H9 (cell line): ENCODE data around the gene BTBD19. TPM values are rescaled to one million over a fixed set of nuclear protein-coding genes. Genes with fewer than 3 reads are reported as not detected.

ENCODE experiments used
- DNase-seq: peaks from one replicate; pipeline ENCODE4 v3.0.0-alpha.2; 2017
- H2AFZ ChIP-seq: one replicate; pipeline ENCODE4 v1.6.1; 2013; ENCODE audit warnings: mild to moderate bottlenecking, low read length, control low read depth, moderate library complexity
- H2AK5ac ChIP-seq: 2 replicates; pipeline ENCODE4 v1.6.1; 2013; ENCODE audit warnings: low read length, control low read depth, mixed read lengths; ENCODE audit not compliant: insufficient read length
- H2BK120ac ChIP-seq: one replicate; pipeline ENCODE4 v1.6.1; 2013; ENCODE audit warnings: low read depth, mild to moderate bottlenecking, low read length, control low read depth, inconsistent platforms; ENCODE audit not compliant: poor library complexity, severe bottlenecking
- H2BK12ac ChIP-seq: 2 replicates; pipeline ENCODE4 v1.6.1; 2013; ENCODE audit warnings: low read length, control low read depth, mixed read lengths, low read depth; ENCODE audit not compliant: insufficient read length
- H2BK15ac ChIP-seq: 2 replicates; pipeline ENCODE4 v1.6.1; 2013; ENCODE audit warnings: low read depth, low read length, control low read depth
- H2BK20ac ChIP-seq: one replicate; pipeline ENCODE4 v1.6.1; 2013; ENCODE audit warnings: low read depth, mild to moderate bottlenecking, low read length, control low read depth, inconsistent platforms; ENCODE audit not compliant: poor library complexity, severe bottlenecking
- H2BK5ac ChIP-seq: 2 replicates; pipeline ENCODE4 v1.6.1; 2013; ENCODE audit warnings: low read length, control low read depth, mixed read lengths; ENCODE audit not compliant: insufficient read length
- H3K14ac ChIP-seq: 2 replicates; pipeline ENCODE4 v1.6.1; 2013; ENCODE audit warnings: low read length, control low read depth; ENCODE audit not compliant: insufficient read depth
- H3K18ac ChIP-seq: 2 replicates; pipeline ENCODE4 v1.6.1; 2013; ENCODE audit warnings: low read depth, mild to moderate bottlenecking, mixed read lengths, low read length, control low read depth; ENCODE audit not compliant: insufficient read length
- H3K23ac ChIP-seq: 2 replicates; pipeline ENCODE4 v1.6.1; 2013; ENCODE audit warnings: low read length, control low read depth, mixed read lengths, low read depth; ENCODE audit not compliant: insufficient read length
- H3K23me2 ChIP-seq: 2 replicates; pipeline ENCODE4 v1.6.1; 2013; ENCODE audit warnings: low read depth, mild to moderate bottlenecking, mixed read lengths, low read length, control low read depth; ENCODE audit not compliant: insufficient read length, poor library complexity, severe bottlenecking
- H3K27ac ChIP-seq: 2 replicates; pipeline ENCODE4 v1.5.1; 2013; ENCODE audit warnings: low read length, control low read depth, mixed read lengths, low read depth; ENCODE audit not compliant: insufficient read length
- H3K27me3 ChIP-seq: 2 replicates; pipeline ENCODE4 v1.6.1; 2013; ENCODE audit warnings: low read length, control low read depth, inconsistent platforms; ENCODE audit not compliant: insufficient read depth
- H3K4ac ChIP-seq: 2 replicates; pipeline ENCODE4 v1.6.1; 2013; ENCODE audit warnings: low read depth, mild to moderate bottlenecking, control low read depth, inconsistent platforms, low read length, moderate library complexity
- H3K4me1 ChIP-seq: 2 replicates; pipeline ENCODE4 v1.6.1; 2013; ENCODE audit warnings: low read length, control low read depth, inconsistent platforms; ENCODE audit not compliant: insufficient read depth
- H3K4me2 ChIP-seq: 2 replicates; pipeline ENCODE4 v1.6.1; 2013; ENCODE audit warnings: low read length, control low read depth, mixed read lengths; ENCODE audit not compliant: insufficient read length, insufficient read depth
- H3K56ac ChIP-seq: 2 replicates; pipeline ENCODE4 v1.6.1; 2013; ENCODE audit warnings: low read depth, mild to moderate bottlenecking, mixed read lengths, low read length, control low read depth; ENCODE audit not compliant: insufficient read length
- H3K79me1 ChIP-seq: 2 replicates; pipeline ENCODE4 v1.6.1; 2013; ENCODE audit warnings: low read depth, mild to moderate bottlenecking, moderate library complexity, low read length, control low read depth, inconsistent platforms; ENCODE audit not compliant: insufficient read depth, poor library complexity, severe bottlenecking
- H3K79me2 ChIP-seq: 2 replicates; pipeline ENCODE4 v1.6.1; 2013; ENCODE audit warnings: low read length, control low read depth, inconsistent platforms; ENCODE audit not compliant: insufficient read depth
- H3K9ac ChIP-seq: 2 replicates; pipeline ENCODE4 v1.6.1; 2013; ENCODE audit warnings: low read length, control low read depth, mixed read lengths; ENCODE audit not compliant: insufficient read length; ENCODE audit errors: extremely low read depth
- H3K9me3 ChIP-seq: one replicate; pipeline ENCODE4 v1.6.1; 2013; ENCODE audit warnings: low read depth, low read length, inconsistent platforms; ENCODE audit not compliant: control insufficient read depth
- H3T11ph ChIP-seq: one replicate; pipeline ENCODE4 v1.6.1; 2013; ENCODE audit warnings: mild to moderate bottlenecking, low read length, control low read depth, inconsistent platforms
- H4K20me1 ChIP-seq: one replicate; pipeline ENCODE4 v1.6.1; 2013; ENCODE audit not compliant: control insufficient read depth, insufficient read length, insufficient read depth
- H4K5ac ChIP-seq: 2 replicates; pipeline ENCODE4 v1.6.1; 2013; ENCODE audit warnings: low read depth, mild to moderate bottlenecking, mixed read lengths, low read length, control low read depth; ENCODE audit not compliant: insufficient read length
- H4K8ac ChIP-seq: replicated peaks from 2 replicates; pipeline ENCODE4 v1.6.1; 2013; ENCODE audit warnings: low read length, control low read depth, mixed read lengths, low read depth; ENCODE audit not compliant: insufficient read length
- H4K91ac ChIP-seq: 2 replicates; pipeline ENCODE4 v1.6.1; 2013; ENCODE audit warnings: low read depth, mild to moderate bottlenecking, moderate library complexity, mixed read lengths, low read length, control low read depth; ENCODE audit not compliant: insufficient read length
- H3K27ac Mint-ChIP-seq, 3 experiments: 2 replicates in 2 of 3; 3 replicates in 1 of 3; pipeline ENCODE4 v1.8.0; 2020 to 2021; ENCODE audit warnings: mixed read lengths in 3 of 3, mild to moderate bottlenecking in 1 of 3, moderate library complexity in 1 of 3
- H3K27me3 Mint-ChIP-seq: 2 replicates; pipeline ENCODE4 v1.8.0; 2021; ENCODE audit warnings: low read depth, mild to moderate bottlenecking, moderate library complexity, mixed read lengths
- H3K36me3 Mint-ChIP-seq, 3 experiments: 2 replicates in 2 of 3; 3 replicates in 1 of 3; pipeline ENCODE4 v1.8.0; 2020 to 2021; ENCODE audit warnings: low read depth in 3 of 3, mixed read lengths in 3 of 3; ENCODE audit not compliant: insufficient read depth in 1 of 3
- H3K4me1 Mint-ChIP-seq, 2 experiments: 2 replicates each; pipeline ENCODE4 v1.8.0; 2020; ENCODE audit warnings: mixed read lengths in 2 of 2
- H3K4me3 Mint-ChIP-seq, 2 experiments: 2 replicates in 1 of 2; 3 replicates in 1 of 2; pipeline ENCODE4 v1.8.0; 2020 to 2021; ENCODE audit warnings: mild to moderate bottlenecking in 2 of 2, mixed read lengths in 2 of 2, moderate library complexity in 1 of 2
- H3K9me3 Mint-ChIP-seq, 2 experiments: 2 replicates in 1 of 2; 3 replicates in 1 of 2; pipeline ENCODE4 v1.8.0; 2020; ENCODE audit warnings: mild to moderate bottlenecking in 2 of 2, mixed read lengths in 2 of 2, moderate library complexity in 1 of 2
- CTCF ChIP-seq: fragments of 200-600 bp; sonication (generic); conservative IDR thresholded peaks from 3 replicates; pipeline ENCODE4 v1.8.0; 2021; ENCODE audit warnings: antibody characterized with exemption, mild to moderate bottlenecking
- WGBS: extraction: QIAGEN DNeasy Blood & Tissue Kit; methylation state at CpG from one replicate; pipeline ENCODE4 v1.1.7; 2013; ENCODE audit warnings: missing lambda C conversion rate, low lambda C conversion rate, mixed read lengths; ENCODE audit not compliant: insufficient read length; ENCODE audit errors: extremely low coverage; 5-methylcytosine and 5-hydroxymethylcytosine counted together
- total RNA-seq: library from RNA; stranded (reverse); gene quantifications from 2 replicates; pipeline ENCODE4 v1.2.1, GENCODE V29; 2021

BTBD19 gene
- total RNA-seq, 1 experiment from 2014 or later = 1.9 TPM

- Histone ChIP-seq H2BK20ac (no peak overlapping the region), H3K27me3 (no peaks in the 10 kb centered on the region), H2BK5ac (no peak overlapping the region), H3K9me3 (no peaks in the 10 kb centered on the region), H3K23me2 (peaks cover 11% of the 10 kb centered on the region), H2BK15ac (no peak overlapping the region), H2BK120ac (no peak overlapping the region), H4K20me1 (peaks cover 4% of the 10 kb centered on the region), H2AFZ (no peak overlapping the region), H3K4me2 (no peak overlapping the region), H2AK5ac (no peak overlapping the region), H3K79me2 (peaks cover 17% of the 10 kb centered on the region; the same call in 1 of the 2 replicates), H3K27ac (no peak overlapping the region), H3K18ac (no peak overlapping the region), H4K8ac (no peak overlapping the region), H3K79me1 (peaks cover 2% of the 10 kb centered on the region), H3T11ph (no peak overlapping the region), H3K4me1 (no peaks in the 10 kb centered on the region), H3K9ac (no peak overlapping the region), H3K23ac (no peak overlapping the region), H3K14ac (no peak overlapping the region), H3K56ac (no peak overlapping the region), H2BK12ac (no peak overlapping the region), H4K5ac (no peak overlapping the region), H4K91ac (no peak overlapping the region), H3K4ac (no peak overlapping the region)
- DNase-seq = no peak
- peak overlapping the region in 2 of 3 experiments; percentile 87 to 95; a peak in 3 of 7 replicates for H3K27ac Mint-ChIP-seq
- 0 out of 5 replicates have a peak, but pooled peaks cover 0 to 4% of the 10 kb centered on the region in 2 experiments for H3K9me3 Mint-ChIP-seq
- H3K4me1 Mint-ChIP-seq = peaks cover 18 to 22% of the 10 kb centered on the region in 2 experiments
- H3K36me3 Mint-ChIP-seq = peaks cover 33 to 68% (median 52%) of the 10 kb centered on the region in 3 experiments
- no peak for TF ChIP-seq CTCF
- no CpG with 5 or more reads among the region's 13 CpGs for WGBS
- H3K4me3 Mint-ChIP-seq = peak overlapping the region; percentile 81 to 95
- no peaks in the 10 kb centered on the region for H3K27me3 Mint-ChIP-seq
Observed at GRCh38 chr1:44777969-44778635, 30.2 kb upstream of the BTBD19 start.
